ENCODE results near the gene PTPN20.
"Not testable (repeated sequence)": the region's sequence is repeated elsewhere in the genome, so short reads cannot be mapped to it uniquely, and the experiment has no call there.

Gene PTPN20, protein sequence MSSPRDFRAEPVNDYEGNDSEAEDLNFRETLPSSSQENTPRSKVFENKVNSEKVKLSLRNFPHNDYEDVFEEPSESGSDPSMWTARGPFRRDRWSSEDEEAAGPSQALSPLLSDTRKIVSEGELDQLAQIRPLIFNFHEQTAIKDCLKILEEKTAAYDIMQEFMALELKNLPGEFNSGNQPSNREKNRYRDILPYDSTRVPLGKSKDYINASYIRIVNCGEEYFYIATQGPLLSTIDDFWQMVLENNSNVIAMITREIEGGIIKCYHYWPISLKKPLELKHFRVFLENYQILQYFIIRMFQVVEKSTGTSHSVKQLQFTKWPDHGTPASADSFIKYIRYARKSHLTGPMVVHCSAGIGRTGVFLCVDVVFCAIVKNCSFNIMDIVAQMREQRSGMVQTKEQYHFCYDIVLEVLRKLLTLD

DNA sequence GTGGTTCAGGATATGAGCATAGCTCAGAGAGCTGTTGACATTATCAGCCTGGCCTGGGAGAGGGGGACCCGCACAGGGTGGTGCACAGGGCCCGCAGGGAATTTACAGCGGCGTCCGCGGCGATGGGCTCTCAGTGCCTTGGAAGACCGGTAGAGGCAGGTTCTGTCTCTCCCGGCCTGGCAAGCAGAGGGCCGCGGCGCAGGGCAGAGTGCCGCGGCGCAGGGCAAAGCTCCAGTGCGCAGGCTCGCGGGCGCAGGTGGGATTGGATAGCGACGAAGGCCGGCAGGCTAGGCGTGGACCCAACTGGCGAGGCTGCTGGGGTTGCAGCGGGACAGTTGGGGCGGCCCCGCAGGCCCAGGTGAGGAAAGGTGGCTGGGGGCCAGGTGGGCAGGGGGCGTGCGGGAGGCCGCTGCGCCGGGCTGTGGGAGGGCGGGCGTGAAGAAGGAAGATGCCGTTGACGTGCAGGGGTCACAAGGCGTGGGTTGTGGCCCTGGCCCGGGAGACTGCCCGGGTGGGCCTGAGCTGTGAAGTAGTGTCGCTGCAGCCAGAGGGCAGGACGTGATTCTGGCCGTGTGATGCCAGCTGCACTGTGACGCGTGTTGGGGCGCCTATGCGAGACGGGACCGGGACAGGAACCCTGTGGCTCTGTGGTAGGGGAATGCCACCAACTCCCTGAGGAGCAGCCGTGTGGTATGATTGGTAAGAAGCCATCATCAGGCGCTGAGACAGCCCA is at the start of gene PTPN20:
Gene PTPN20, plus strand, starts transcription at position 285 of the 733 bp plus-strand sequence. CDS start 21,072 bp downstream, outside the sequence.
- not testable (repeated sequence) for DNase-seq

DNA sequence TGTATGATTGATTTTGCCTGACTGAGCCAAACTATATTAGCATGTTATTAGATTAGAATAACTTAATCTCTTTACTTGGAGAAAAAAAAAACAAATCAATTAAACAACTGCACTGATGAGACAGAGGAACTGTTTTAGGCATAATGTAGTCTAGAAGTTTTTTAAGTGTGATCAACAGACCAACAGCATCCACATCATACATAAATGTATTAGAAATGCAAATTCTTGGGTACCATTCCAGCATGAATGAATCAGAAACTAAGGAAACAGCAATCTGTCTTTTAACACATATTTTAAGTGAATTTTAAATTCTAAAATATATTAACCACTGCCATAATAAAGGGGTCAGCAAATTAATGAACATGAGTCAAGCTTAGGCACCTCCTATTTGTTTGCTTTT is 41.5 kb upstream of the PTPN20 start:
- not testable (repeated sequence) for DNase-seq

DNA sequence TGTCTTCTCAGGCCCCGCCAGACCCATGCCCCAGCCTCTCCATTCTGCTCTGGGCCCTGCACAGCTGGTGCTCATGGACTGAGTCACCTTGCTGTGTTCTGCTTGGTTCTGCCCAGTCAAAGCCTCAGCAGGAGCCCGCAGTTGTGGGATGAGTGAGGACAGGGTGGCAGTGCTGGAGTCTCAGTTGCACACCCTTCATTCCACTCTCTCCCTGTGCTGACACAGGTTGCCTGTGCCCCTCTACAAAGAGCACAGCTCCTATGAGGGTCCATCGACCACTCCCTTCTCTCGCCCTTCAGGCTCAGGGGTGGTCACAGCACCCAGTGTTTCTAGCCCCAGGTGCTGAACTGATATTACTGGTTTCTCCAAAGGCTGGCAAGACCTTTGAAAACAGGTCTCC is 39.6 kb upstream of the PTPN20 start:
- not testable (repeated sequence) for DNase-seq

DNA sequence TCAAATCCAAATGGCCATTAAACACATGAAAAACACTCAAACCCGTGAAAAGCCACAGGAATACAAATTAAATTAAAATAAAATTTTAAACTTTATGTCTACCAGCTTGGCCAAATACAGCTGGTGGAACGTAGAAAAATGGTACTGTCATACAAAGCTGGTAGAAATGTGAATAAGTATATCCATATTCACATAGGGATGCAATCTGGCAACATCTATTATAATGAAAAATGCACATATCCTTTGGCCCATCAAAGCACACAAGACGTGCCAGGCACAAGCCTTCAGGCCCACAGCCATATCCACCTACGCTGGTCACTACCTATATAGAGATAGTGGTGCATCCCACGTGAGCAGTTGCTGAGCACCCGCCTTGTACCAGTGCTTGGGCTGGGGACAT is 35.9 kb upstream of the PTPN20 start:
- not testable (repeated sequence) for DNase-seq

DNA sequence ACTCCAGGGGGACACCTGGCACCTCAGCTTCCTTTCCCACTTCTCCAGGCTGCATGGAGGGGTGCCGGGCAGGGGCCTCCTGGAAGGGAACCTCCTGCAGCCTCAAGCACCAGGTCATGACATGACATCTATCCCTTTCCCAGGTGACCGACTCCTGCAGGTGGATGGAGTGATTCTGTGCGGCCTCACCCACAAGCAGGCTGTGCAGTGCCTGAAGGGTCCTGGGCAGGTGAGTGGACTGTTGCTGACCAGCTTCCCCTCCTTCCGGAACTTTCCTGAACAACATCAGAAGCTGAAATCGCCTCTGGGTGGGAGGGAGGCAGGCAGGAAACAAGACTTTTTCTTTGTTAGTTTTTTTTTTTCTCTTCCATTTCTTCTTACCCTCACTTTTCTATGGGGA is 34.5 kb upstream of the PTPN20 start:
- not testable (repeated sequence) for DNase-seq

DNA sequence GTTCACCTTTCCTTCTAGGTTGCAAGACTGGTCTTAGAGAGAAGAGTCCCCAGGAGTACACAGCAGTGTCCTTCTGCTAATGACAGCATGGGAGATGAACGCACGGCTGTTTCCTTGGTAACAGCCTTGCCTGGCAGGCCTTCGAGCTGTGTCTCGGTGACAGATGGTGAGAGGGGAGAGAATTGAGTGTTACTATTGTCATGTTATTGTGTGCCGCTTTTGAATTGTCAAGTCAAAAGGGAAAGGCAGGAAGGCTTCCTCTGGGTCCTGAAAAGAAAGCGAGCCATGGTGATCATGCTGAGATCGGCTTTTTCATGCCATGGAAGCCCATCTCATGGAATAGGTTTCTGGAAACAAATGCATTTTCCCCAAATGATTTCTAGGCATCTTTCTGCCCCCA is 32.5 kb upstream of the PTPN20 start:
- DNase-seq: not testable (repeated sequence)

DNA sequence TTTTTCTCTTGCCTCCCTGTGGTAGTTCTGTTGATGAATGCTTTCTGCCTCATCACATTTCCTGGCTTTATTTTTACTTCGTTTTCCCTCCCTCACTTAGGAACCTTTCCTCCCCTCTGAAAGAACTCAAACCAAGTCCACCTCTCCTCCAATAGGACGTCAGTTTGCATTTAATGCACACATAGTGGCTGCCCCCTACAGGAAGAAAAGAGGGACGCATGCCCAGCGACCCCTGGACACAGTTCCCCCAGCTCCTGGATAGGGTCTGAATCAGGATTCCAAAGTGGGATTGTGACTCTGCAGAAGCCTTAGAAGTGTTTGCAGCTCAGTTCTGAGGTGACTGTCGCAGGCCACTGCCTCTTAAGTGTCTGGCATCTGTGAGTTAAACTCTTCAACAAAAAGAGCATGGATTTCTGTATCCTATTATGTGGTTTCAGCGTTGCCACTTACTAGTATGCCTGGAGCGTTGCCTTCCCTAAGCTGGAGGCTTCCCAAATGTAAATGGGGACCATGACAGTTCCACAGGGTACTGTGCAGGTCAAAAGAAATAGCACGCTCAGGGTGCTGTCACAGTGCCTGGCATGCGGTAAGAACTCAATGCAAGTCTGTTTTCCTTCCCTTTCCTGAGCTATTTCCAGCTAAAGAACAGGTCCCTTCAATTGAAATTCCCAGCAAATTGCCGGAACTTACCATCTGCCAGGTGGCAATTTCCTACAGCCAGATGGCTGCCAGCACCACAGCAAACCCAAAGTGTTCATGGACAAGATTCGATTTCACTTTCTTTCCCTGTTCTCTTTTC is 20.2 kb upstream of the PTPN20 start:
- not testable (repeated sequence) for DNase-seq

DNA sequence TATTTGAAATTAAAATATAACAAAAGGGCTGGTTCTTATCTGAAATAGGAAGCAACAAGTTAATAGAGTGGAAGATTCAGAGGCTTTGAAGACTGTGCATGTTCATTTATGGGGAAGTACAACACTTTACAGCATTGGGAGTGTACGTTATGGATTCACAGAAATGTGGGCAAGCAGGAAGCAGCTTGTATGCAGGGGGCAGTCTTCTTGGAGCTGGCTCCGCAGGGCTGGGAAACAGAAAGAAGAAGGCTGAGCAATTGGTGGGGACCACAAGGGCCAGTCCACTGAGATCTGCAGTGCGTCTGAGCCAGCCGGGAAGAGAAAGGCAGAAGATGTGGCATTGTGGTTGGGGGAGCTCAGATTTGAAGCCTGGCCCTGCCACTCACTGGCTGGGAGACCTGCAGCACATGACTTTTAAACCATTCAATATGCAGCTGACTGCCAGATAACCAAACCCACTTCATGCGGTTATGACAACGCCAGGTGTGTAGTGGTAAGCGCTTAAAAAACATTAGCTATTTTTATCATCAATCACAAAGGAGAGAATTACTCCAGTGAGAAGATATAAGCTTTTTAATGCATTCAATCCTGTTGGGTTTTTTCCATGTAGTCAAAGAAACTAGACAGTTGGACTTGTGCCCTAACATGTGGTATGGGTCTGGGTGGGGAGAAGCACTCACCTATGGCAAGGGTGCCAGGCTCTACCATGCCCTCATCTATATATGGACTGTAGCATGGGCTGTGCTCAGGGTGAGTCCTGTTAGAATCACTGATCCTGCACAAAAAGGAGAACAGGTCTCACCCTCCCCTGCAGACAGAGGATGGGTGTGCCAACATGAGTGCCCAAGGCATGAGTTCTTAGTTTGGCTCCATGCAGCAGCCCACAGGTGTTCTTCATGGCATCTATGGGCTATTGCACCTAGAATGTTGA is 14.2 kb upstream of the PTPN20 start:
- DNase-seq: not testable (repeated sequence)

DNA sequence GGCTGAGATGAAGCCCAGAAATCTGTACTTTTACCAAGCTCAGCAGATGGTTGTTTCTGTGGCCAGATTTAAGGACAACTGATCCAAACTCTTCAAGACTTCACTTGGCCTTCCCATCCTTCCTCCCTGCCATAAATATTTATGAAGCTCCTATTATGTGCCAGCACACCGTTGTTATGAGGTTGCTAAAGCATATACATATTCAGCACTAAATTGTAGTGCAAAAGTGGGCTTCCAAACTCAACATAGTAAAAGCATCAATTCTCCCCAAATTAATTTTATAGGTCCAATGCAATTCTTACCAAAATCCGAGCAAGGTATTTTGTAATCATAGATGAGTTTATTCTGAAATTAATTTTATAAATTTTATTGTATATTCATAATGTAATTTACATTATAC is 10.0 kb upstream of the PTPN20 start:
- not testable (repeated sequence) for DNase-seq

DNA sequence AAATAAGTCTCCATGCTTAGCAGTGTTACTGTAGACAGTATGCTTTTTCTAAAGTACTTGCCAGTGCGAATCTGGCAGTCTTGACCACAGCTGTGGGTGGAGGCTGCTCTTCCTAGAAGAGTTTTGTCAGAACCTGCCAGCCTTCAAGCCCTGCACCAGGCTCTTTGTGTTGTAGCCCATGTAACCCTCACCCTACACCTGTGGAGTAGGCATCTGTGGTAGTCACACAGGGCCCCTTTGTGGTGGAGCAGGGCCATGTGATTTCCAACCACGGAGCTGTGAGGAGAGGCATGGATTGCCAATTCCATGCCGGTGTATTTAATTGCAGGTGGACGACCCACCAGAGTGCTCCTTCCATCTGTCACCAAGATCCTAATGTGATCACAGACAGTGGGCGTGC is 7.4 kb upstream of the PTPN20 start:
- DNase-seq: not testable (repeated sequence)

DNA sequence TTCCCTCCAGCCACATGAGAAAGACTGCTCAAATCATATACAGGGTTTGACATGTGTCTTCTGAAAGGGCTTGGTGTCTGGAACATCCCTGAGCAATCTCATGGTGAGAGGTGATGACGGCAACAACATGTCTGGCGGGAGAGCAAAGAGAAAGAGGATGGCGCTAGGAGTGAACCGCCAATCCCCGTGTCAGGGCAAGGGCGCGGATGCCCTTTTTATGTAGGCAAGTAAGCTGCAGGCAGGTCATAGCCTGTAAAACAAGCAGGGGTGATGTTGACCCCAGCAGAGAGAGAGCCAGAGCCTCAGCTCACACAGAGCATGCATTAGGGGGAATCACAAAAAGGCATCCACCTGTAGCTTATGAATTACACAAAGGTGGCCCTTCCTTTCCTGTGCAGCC is 4.9 kb upstream of the PTPN20 start:
- not testable (repeated sequence) for DNase-seq

DNA sequence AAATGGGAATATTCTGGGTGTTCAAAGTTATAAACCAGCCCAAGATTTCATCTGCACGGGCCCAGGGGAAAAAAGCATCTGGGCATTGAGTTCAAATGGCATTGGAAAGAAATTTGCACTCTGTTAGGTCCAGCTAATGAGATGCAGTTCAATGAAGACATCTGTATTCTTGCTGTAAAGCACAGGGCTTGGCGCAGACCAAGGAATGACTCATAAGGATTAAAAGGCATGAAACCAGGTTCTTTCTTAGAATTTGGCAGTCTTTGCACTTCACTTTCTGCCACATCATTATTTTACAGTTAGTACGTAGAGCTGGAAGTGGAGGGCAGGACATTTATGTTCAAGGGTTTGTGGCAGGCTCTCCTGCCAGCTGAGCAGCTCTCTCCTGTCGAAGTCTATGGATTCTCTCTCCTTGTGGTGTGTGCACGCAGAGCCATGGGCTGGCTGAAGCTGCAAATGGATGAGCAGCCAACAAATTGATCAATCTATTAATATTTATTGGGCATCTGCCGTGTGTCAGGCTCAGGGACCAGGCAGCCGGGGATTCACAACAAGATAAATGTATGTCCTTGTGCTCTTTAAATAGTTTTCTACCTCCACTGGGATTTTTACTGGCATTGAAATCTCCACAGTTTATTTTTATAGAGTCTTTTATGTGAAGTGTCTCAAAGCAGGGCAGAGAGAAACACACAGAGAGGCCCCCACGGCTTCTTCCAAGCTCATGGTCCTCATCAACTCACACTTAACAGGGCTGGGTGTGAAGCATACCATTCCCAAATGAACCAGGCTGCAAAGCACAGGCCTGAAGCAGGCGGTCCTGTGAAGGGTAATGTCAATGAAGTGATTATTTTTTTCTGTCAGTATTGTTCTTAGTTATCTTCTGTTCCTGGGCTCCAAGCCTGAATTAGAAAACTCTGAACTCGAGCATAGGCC is 3.8 kb upstream of the PTPN20 start:
- not testable (repeated sequence) for DNase-seq

DNA sequence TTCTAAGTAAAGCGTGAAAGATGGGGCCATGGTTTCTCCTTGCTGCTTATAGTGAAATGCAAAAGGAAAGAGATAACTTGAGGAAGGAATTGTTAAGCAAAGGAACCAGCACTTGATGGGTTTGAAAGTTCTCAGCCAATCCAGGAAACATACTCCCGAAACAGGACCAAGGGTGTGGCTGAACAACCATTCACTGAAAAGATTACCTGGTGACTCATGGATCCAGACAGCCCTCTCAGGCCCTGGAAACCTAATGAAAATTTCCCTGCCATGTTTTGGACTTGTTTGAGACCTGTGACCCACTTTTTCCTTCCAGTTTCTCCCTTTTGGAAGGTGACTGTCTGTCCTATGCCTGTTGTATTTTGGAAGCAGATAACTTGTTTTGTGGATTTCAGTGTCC is 11.3 kb downstream of the PTPN20 start:
- not testable (repeated sequence) for DNase-seq

DNA sequence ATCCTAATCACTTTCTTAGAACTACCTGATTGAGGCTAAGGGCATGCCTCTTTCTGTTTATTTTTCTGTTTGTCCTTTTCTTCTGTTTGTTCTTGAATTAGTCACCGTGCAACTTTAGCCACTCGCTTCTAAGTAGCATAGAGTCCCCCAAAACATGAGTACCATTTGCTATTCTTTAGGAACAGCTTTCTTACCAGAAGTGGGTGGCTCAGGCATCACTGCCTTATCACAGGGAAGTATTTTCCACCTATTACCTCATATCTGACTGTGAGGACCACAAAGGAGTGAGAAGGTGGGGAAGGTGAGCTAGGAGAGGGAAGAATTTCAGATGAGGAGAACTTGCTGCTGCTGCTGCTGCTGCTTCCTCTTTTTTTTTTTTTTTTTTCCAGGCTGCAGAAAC is 13.9 kb downstream of the PTPN20 start:
- not testable (repeated sequence) for DNase-seq

DNA sequence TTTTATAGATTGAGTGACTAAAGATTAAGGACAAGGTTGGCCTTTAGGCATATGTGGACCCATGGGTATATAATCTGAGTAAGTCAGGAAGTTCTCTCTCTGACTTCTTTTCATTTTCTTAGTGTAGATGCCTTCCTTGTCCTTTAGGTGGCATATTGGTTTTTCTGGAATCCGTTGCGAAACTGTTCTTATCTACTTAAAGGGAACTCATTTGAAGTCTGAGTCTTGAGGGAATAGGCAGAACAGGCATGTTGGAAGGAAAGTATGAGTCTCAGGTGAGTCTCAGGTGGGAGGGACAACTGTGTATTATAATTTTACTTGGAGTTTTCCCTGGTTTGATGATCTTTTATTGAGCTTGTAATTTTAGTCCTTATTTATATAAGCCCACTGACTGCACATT is 14.6 kb downstream of the PTPN20 start:
- not testable (repeated sequence) for DNase-seq

DNA sequence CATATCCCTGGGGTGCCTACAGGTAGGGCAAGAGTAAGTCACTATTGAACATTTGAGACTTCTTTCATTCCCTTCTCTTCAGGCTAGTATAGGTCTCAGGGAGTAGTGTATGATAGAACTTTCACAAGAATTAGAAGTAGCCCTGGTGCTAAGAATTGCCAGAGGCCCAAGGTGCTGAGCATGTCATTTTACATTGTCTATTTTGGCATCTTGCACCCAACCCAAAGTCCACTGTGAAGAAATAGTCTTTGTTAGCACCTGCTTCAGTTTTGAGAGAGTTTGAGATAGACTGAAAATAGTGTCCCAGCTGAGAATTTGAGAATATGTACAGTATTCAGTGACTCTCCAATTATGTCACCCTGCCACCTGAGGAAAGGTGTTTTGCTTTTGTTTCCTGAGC is 17.6 kb downstream of the PTPN20 start:
- not testable (repeated sequence) for DNase-seq

DNA sequence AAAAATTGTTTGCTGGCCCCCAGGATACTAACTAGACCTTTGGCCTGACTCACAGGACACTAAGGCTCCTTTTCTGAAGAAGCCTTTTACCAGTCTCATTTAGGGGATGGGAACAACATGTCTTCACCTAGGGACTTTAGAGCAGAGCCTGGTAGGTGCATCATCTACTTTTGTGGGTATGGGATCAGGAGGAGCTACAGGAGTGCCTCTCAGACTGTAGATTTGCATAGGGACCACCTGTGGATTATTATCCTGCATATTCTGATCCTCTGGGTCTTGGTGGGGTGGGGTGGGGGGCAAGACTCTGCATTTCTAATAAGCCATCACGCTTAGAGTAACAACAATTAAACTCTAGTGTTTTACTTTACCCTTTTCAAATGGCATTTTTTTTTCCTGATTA is 21.2 kb downstream of the PTPN20 start:
- DNase-seq: not testable (repeated sequence)

DNA sequence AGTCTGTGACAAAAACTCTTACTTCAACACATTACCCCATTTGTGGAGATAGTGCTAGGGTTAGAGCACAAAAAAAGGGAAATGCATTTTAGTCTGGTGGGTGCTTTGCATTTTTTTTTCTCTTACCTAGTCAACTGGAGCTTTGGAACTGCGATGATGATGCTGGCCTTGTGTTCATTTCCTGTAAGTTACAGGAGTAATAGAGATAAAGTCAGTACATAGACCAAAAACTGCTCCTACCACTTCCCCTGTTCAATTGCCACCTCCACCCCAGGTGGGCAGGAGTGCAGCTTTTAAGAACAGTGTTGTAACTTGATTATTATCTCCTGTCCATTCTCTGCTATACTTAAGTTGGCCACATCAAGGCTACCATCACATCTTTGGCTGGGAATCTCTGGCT is 29.9 kb downstream of the PTPN20 start:
- not testable (repeated sequence) for DNase-seq

DNA sequence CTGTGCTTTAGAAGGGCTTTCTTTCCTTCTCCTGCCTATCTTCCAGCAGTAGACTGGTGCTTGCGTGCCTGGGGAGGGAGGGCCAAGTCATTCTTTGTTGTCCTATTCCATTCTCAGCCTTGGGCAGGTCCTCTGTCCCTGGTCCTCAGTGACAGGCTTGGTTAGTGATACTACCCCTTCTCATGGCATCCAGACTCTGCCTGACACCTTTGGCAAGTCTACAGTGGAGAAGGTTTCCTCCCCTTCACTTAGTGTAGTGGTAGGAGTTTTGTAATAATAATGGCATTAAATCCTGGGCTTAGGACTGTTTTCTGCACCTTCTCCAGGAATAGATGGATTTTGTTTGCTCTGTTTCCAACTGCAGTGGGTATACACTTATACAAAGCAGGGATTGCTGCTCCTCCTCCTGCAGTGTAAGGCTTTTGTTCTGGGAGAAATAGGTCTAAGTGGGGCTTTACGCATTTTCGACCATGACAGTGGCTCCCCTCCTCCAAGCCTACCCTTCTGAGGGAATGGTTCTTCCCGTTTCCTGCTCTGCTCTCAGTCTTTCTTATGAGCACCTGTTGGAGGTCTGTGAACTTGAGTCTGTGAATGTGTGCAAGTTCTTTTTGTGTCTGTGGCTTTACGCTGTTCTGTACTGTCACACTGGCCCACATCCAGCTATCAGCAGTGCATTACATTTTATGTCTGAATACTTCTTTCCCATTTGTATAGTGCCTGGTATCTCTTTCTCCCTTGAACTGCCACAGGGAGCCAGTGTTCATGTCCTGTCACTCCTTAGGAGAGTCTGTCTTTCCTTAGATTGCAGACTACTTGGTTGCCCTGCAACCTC is 37.7 kb downstream of the PTPN20 start:
- not testable (repeated sequence) for DNase-seq

DNA sequence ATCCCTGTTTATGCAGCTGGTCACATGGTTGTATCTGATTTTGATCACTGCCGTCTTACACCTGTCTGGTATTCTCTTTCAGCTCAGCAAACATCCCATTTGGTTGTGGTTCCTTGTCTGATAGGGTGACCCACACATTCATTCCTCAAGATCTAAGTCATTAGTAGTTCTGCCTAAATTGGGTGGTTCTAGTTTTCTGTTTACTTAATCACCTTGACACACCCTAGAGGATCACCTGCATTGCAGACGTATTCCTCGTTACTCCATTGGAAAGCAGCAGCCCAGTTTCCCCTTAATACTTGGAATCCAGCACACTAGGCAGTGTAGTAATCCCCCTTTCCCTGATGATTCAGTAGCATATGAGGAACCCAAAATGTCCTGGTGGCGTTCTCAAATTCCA is 41.3 kb downstream of the PTPN20 start:
- not testable (repeated sequence) for DNase-seq

Data from NCI-H2081 treated with DMSO at 0.1 percent for 48 hours (cell line).